ENCODE data around the gene REEP6.

Gene REEP6

GRCh38 chr19:1456121-1456900 is 34.7 kb upstream of the REEP6 start:
- no peak for DNase-seq (ENCODE audit: low spot score)

GRCh38 chr19:1457031-1457739 is 33.8 kb upstream of the REEP6 start:
- DNase-seq (ENCODE audit: low spot score): no peak

- DNase-seq (ENCODE audit: low spot score): no peak
Measured at GRCh38 chr19:1457892-1458291, 33.1 kb upstream of the REEP6 start.

- DNase-seq (ENCODE audit: low spot score): no peak
Measured at GRCh38 chr19:1459479-1459878, 31.5 kb upstream of the REEP6 start.

GRCh38 chr19:1460033-1460995 is 30.7 kb upstream of the REEP6 start:
- DNase-seq (ENCODE audit: low spot score): no peak

- DNase-seq (ENCODE audit: low spot score): no peak
Measured at GRCh38 chr19:1461862-1462261, 29.1 kb upstream of the REEP6 start.

- DNase-seq (ENCODE audit: low spot score): no peak
Measured at GRCh38 chr19:1465191-1466016, 25.6 kb upstream of the REEP6 start.

- no peak for DNase-seq (ENCODE audit: low spot score)
Measured at GRCh38 chr19:1466018-1466460, 24.9 kb upstream of the REEP6 start.

- DNase-seq (ENCODE audit: low spot score): no peak
Measured at GRCh38 chr19:1466461-1467214, 24.3 kb upstream of the REEP6 start.

GRCh38 chr19:1467215-1467489 is 23.8 kb upstream of the REEP6 start:
- no peak for DNase-seq (ENCODE audit: low spot score)

- no peak for DNase-seq (ENCODE audit: low spot score)
Measured at GRCh38 chr19:1467490-1468273, 23.3 kb upstream of the REEP6 start.

GRCh38 chr19:1468274-1468820 is 22.6 kb upstream of the REEP6 start:
- no peak for DNase-seq (ENCODE audit: low spot score)

- no peak for DNase-seq (ENCODE audit: low spot score)
Measured at GRCh38 chr19:1468821-1469254, 22.1 kb upstream of the REEP6 start.

- DNase-seq (ENCODE audit: low spot score): no peak
Measured at GRCh38 chr19:1469255-1470054, 21.5 kb upstream of the REEP6 start.

- DNase-seq (ENCODE audit: low spot score): no peak
Measured at GRCh38 chr19:1470055-1470304, 21.0 kb upstream of the REEP6 start.

- no peak for DNase-seq (ENCODE audit: low spot score)
Measured at GRCh38 chr19:1470305-1471009, 20.5 kb upstream of the REEP6 start.

GRCh38 chr19:1471010-1471514 is 19.9 kb upstream of the REEP6 start:
- no peak for DNase-seq (ENCODE audit: low spot score)

GRCh38 chr19:1471515-1472160 is 19.3 kb upstream of the REEP6 start:
- no peak for DNase-seq (ENCODE audit: low spot score)
